Natural killer cell (primary cell): Measurements from ENCODE around the gene TPST1. TPM values are rescaled to one million over a fixed set of nuclear protein-coding genes. Genes with fewer than 3 reads are reported as not detected.
"Not testable (repeated sequence)": the region's sequence is repeated elsewhere in the genome, so short reads cannot be mapped to it uniquely, and the experiment has no call there.

Experiments
- ATAC-seq, 3 donors: fragments of 150-1000 bp in 2 of 3; fragments of 200-7000 bp in 1 of 3; cut with Tn5 transposase; 1 replicate in 1 of 3; 2 replicates in 2 of 3; pipeline ENCODE4 v1.10.0; 2021; ENCODE audit warnings: mild to moderate bottlenecking in 2 of 3, moderate library complexity in 2 of 3
- DNase-seq, 2 donors: peaks; one replicate each; pipeline versions ENCODE4 v3.0.0 to v3.0.0-alpha.2; 2013 to 2021; ENCODE audit warnings: mixed read lengths in 1 of 2
- H3K27ac ChIP-seq: one replicate; pipeline ENCODE4 v1.5.1; 2013; ENCODE audit warnings: mild to moderate bottlenecking, low read length
- H3K27me3 ChIP-seq: one replicate; pipeline ENCODE4 v1.6.1; 2013; ENCODE audit warnings: low read length; ENCODE audit not compliant: control insufficient read depth, insufficient read depth
- H3K36me3 ChIP-seq: one replicate; pipeline ENCODE4 v1.6.1; 2013; ENCODE audit warnings: low read length; ENCODE audit not compliant: control insufficient read depth, insufficient read depth
- H3K4me1 ChIP-seq: one replicate; pipeline ENCODE4 v1.6.1; 2013; ENCODE audit warnings: low read length; ENCODE audit not compliant: control insufficient read depth, insufficient read depth
- H3K4me3 ChIP-seq: one replicate; pipeline ENCODE4 v1.5.1; 2013; ENCODE audit warnings: low read length
- H3K9me3 ChIP-seq: one replicate; pipeline ENCODE4 v1.6.1; 2013; ENCODE audit warnings: low read length; ENCODE audit not compliant: control insufficient read depth, insufficient read depth
- H3K27ac Mint-ChIP-seq, 2 donors: one replicate each; pipeline ENCODE4 v1.8.0; 2022; ENCODE audit warnings: mild to moderate bottlenecking in 2 of 2, mixed read lengths in 2 of 2, moderate library complexity in 1 of 2
- H3K27me3 Mint-ChIP-seq, 2 donors: one replicate each; pipeline ENCODE4 v1.8.0; 2022; ENCODE audit warnings: low read depth in 2 of 2, mixed read lengths in 2 of 2
- H3K36me3 Mint-ChIP-seq: one replicate; pipeline ENCODE4 v1.8.0; 2022; ENCODE audit warnings: mixed read lengths
- H3K4me1 Mint-ChIP-seq, 2 donors: one replicate each; pipeline ENCODE4 v1.8.0; 2022; ENCODE audit warnings: mixed read lengths in 2 of 2
- H3K4me3 Mint-ChIP-seq: one replicate; pipeline ENCODE4 v1.8.0; 2022; ENCODE audit warnings: mild to moderate bottlenecking, moderate library complexity, mixed read lengths
- H3K9me3 Mint-ChIP-seq, 2 donors: one replicate each; pipeline ENCODE4 v1.8.0; 2022; ENCODE audit warnings: mixed read lengths in 2 of 2
- WGBS: methylation state at CpG from one replicate; pipeline ENCODE4 v1.1.7; 2013; ENCODE audit warnings: missing lambda C conversion rate; ENCODE audit not compliant: insufficient coverage; 5-methylcytosine and 5-hydroxymethylcytosine counted together
- intact Hi-C: fragments of 100-400 bp; cut with micrococcal nuclease; formaldehyde crosslinking; loops from one replicate; pipeline ENCODE4 v1.14.2; 2022
- total RNA-seq, 4 donors: library from RNA; stranded (reverse); fragments of 120-200 nt in 1 of 4; gene quantifications; one replicate each; pipeline versions ENCODE4 v1.2.3 to v1.2.4, GENCODE V29; 2013 to 2022
- TF ChIP-seq, protein P1 (sequence below): fragments of 200-600 bp; IDR thresholded peaks from one replicate; pipeline ENCODE4 v1.8.0; 2022; ENCODE audit warnings: antibody characterized with exemption

TPST1 gene
- total RNA-seq, 3 donors from 2014 or later (not counting 1 experiment from before 2014, with no cell fraction given), result 10.4 to 17.3 (median 14.3) TPM

DNA sequence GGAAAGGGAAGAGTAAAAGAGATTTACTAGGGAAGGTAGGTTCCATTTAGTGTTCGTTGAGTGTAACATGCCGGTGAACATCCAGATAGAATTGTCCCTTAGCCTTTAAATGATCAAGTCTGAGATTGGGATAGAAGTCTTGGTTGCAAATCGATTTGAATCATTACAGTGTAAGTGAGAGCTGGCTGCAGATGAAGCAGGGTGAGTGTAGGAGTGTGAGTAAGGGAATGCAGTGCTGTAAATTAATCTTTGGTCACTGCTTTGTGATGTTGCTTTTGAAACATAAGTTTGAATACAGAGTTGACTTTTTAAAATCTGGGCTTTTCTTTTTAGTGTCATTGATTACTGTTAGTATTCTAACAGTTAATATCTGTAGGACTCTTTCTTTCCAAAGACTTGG lies 16.3 kb downstream of the TPST1 start:
- 86% methylated on average over 3 of the region's 3 CpGs for WGBS
- H3K36me3 Mint-ChIP-seq, result no peaks in the 10 kb centered on the region

DNA sequence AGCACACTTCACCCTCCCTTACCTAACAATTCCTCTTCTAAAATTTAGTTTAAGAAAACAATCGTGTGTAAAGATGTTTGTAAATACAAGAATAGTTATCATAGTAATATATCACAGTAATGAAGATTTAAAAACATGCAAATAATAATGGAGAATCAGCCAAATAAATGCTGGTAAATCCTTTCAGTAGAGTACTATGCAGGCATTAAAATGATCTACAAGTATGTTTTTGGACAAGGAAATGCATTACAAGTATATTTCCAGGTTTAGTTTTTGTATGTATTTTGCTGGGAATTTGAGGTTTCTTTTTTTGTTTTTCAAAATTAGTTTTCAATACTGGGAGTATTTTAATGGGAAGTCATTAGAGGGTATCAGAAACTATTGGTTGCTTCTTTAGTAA lies 22.7 kb downstream of the TPST1 start:
- no peak for ATAC-seq
- Mint-ChIP-seq H3K4me3 (no peak overlapping the region), H3K27ac (no peak overlapping the region), H3K36me3 (no peaks in the 10 kb centered on the region), H3K4me1 (no peaks in the 10 kb centered on the region), H3K27me3 (no peaks in the 10 kb centered on the region), H3K9me3 (no peaks in the 10 kb centered on the region)
- H3K4me3 ChIP-seq, result no peak overlapping the region
- H3K4me1 ChIP-seq, result no peaks in the 10 kb centered on the region
- H3K27ac ChIP-seq, result no peak overlapping the region
- H3K27me3 ChIP-seq, result no peaks in the 10 kb centered on the region
- intact Hi-C loops, result no loop called here
- no peak for DNase-seq
- no CpG with 5 or more reads among the region's 1 CpG for WGBS
- H3K36me3 ChIP-seq, result no peaks in the 10 kb centered on the region
- TF ChIP-seq, protein P1, sequence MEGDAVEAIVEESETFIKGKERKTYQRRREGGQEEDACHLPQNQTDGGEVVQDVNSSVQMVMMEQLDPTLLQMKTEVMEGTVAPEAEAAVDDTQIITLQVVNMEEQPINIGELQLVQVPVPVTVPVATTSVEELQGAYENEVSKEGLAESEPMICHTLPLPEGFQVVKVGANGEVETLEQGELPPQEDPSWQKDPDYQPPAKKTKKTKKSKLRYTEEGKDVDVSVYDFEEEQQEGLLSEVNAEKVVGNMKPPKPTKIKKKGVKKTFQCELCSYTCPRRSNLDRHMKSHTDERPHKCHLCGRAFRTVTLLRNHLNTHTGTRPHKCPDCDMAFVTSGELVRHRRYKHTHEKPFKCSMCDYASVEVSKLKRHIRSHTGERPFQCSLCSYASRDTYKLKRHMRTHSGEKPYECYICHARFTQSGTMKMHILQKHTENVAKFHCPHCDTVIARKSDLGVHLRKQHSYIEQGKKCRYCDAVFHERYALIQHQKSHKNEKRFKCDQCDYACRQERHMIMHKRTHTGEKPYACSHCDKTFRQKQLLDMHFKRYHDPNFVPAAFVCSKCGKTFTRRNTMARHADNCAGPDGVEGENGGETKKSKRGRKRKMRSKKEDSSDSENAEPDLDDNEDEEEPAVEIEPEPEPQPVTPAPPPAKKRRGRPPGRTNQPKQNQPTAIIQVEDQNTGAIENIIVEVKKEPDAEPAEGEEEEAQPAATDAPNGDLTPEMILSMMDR, result no peak
- no peaks in the 10 kb centered on the region for H3K9me3 ChIP-seq

More for the DNA sequence above, 16.3 kb downstream of the TPST1 start:
- intact Hi-C loops, result no loop called here
- ATAC-seq, result no peak
- Mint-ChIP-seq H3K27ac (no peak overlapping the region), H3K4me3 (no peak overlapping the region), H3K27me3 (peaks cover 0 to 11% of the 10 kb centered on the region in 2 donors), H3K9me3 (no peaks in the 10 kb centered on the region), H3K4me1 (no peaks in the 10 kb centered on the region)
- TF ChIP-seq, protein P1, result no peak
- Histone ChIP-seq H3K36me3 (no peaks in the 10 kb centered on the region), H3K4me1 (no peaks in the 10 kb centered on the region), H3K27ac (no peak overlapping the region), H3K4me3 (no peak overlapping the region), H3K27me3 (no peaks in the 10 kb centered on the region), H3K9me3 (no peaks in the 10 kb centered on the region)
- DNase-seq, result no peak

DNA sequence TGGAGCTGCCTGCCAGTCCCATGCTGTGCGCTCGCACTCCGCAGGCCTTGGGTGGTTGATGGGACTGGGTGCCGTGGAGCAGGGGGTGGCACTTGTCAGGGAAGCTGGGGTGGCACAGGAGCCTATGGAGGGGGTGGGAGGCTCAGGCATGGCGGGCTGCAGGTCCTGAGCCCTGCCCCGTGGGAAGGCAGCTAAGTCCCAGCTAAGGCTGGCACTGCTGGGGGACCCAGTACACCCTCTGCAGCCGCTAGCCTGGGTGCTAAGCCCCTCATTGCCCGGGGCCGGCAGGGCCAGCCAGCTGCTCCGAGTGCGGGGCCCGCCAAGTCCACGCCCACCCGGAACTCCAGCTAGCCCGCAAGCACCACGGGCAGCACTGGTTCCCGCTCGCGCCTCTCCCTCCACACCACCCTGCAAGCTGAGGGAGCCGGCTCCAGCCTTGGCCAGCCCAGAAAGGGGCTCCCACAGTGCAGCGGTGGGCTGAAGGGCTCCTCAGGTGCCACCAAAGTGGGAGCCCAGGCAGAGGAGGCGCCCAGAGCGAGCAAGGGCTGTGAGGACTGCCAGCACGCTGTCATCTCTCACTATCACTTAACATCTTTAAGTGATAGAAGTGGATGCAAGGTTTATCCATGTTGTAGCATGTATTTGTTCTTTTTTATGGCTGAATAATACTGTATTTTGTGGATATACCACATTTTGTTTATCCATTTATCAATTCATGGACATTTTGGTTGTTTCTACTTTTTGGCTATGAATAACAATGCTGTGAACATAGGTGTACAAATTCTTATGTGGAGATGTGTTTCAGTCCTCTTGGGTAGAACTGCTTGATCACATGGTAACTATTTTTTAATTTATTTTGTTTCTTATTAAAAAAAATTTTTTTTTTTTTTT lies 26.4 kb downstream of the TPST1 start:
- H3K4me1 Mint-ChIP-seq, H3K27ac Mint-ChIP-seq, DNase-seq, H3K27me3 ChIP-seq, H3K9me3 Mint-ChIP-seq, ATAC-seq, H3K9me3 ChIP-seq, H3K4me1 ChIP-seq, H3K27me3 Mint-ChIP-seq, H3K36me3 Mint-ChIP-seq, H3K4me3 ChIP-seq, H3K27ac ChIP-seq, H3K36me3 ChIP-seq, intact Hi-C loops, H3K4me3 Mint-ChIP-seq: not testable (repeated sequence)
- 95% methylated on average over 19 of the region's 24 CpGs for WGBS

DNA sequence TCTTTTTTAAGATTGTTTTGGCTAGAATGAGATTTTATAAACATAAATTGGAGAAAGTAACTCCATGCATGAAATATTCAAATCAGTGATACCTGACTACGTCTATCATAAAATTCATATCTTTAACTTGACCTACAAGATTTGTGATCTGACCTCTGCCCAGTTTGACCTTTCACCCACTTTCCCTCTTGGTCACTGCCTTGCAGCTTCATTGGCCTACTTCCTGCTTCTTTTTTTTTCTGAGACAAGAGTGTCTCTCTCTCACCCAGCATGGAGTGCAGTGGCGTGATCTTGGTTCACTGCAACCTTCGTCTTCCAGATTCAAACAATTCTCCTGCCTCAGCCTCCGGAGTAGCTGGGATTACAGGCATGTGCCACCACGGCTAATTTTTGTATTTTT lies 28.5 kb downstream of the TPST1 start:
- DNase-seq (no peak), ATAC-seq (no peak)
- Histone ChIP-seq H3K36me3 (no peaks in the 10 kb centered on the region), H3K27me3 (no peaks in the 10 kb centered on the region), H3K27ac (no peak overlapping the region), H3K4me3 (no peak overlapping the region), H3K4me1 (no peaks in the 10 kb centered on the region), H3K9me3 (no peaks in the 10 kb centered on the region)
- peaks cover 0 to 5% of the 10 kb centered on the region in 2 donors for H3K4me1 Mint-ChIP-seq
- 94% methylated on average over 5 of the region's 5 CpGs for WGBS
- H3K4me3 Mint-ChIP-seq, result no peak overlapping the region
- intact Hi-C loops, result no loop called here
- no peaks in the 10 kb centered on the region for H3K27me3 Mint-ChIP-seq
- no peaks in the 10 kb centered on the region for H3K9me3 Mint-ChIP-seq
- H3K27ac Mint-ChIP-seq, result no peak overlapping the region
- TF ChIP-seq, protein P1, result no peak
- H3K36me3 Mint-ChIP-seq, result no peaks in the 10 kb centered on the region
